HepG2 (cell line): ENCODE results near the gene SMTNL1. TPM values are rescaled to one million over a fixed set of nuclear protein-coding genes. Genes with fewer than 3 reads are reported as not detected.

ENCODE experiments used
- ARHGAP35 ChIP-seq: sonication (generic); formaldehyde crosslinking; IDR thresholded peaks from 2 replicates; pipeline ENCODE4 v1.9.0; 2022; ENCODE audit warnings: mild to moderate bottlenecking, inconsistent platforms, moderate library complexity, missing genetic modification reagents, borderline replicate concordance
- BRCA1 ChIP-seq: sonication (generic); formaldehyde crosslinking; IDR thresholded peaks from 2 replicates; pipeline ENCODE4 v1.4.0; 2020; ENCODE audit warnings: missing genetic modification reagents
- CBFB ChIP-seq: sonication (generic); formaldehyde crosslinking; IDR thresholded peaks from 2 replicates; pipeline ENCODE4 v1.4.0; 2020; ENCODE audit warnings: missing genetic modification reagents
- ELF1 ChIP-seq: sonication (generic); formaldehyde crosslinking; IDR thresholded peaks from 2 replicates; pipeline ENCODE4 v1.4.0; 2020; ENCODE audit warnings: missing genetic modification reagents
- FIP1L1 ChIP-seq: fragments of 200-400 bp; formaldehyde crosslinking; IDR thresholded peaks from 2 replicates; pipeline ENCODE4 v1.6.1; 2018; ENCODE audit warnings: low read depth, mild to moderate bottlenecking, low read length, moderate library complexity, borderline replicate concordance; ENCODE audit not compliant: insufficient read depth
- FOXM1 ChIP-seq: sonication (generic); formaldehyde crosslinking; IDR thresholded peaks from 2 replicates; pipeline ENCODE4 v1.5.0; 2020; ENCODE audit warnings: missing genetic modification reagents
- GABPB1 ChIP-seq: IDR thresholded peaks from 2 replicates; pipeline ENCODE4 v1.6.1; 2016; ENCODE audit warnings: mild to moderate bottlenecking, missing genetic modification reagents, moderate library complexity, missing compliant biosample characterization
- JUNB ChIP-seq: sonication (generic); formaldehyde crosslinking; IDR thresholded peaks from 2 replicates; pipeline ENCODE4 v1.8.0; 2022; ENCODE audit warnings: missing genetic modification reagents, mild to moderate bottlenecking, borderline replicate concordance
- MAFG ChIP-seq: sonication (generic); formaldehyde crosslinking; IDR thresholded peaks from 2 replicates; pipeline ENCODE4 v1.5.1; 2020; ENCODE audit warnings: mild to moderate bottlenecking, missing genetic modification reagents
- NKX3-1 ChIP-seq: sonication (generic); formaldehyde crosslinking; IDR thresholded peaks from 2 replicates; pipeline ENCODE4 v1.5.0; 2020; ENCODE audit warnings: missing genetic modification reagents
- RAD51 ChIP-seq: fragments of 450-650 bp; IDR thresholded peaks from 2 replicates; pipeline ENCODE4 v1.6.1; 2016; ENCODE audit warnings: borderline replicate concordance
- RELA ChIP-seq: sonication (generic); formaldehyde crosslinking; IDR thresholded peaks from 2 replicates; pipeline ENCODE4 v1.4.0; 2020; ENCODE audit warnings: missing genetic modification reagents
- SMYD3 ChIP-seq: sonication (generic); formaldehyde crosslinking; IDR thresholded peaks from 2 replicates; pipeline ENCODE4 v1.8.1; 2023; ENCODE audit warnings: mild to moderate bottlenecking, missing genetic modification reagents
- SP140L ChIP-seq: sonication (generic); formaldehyde crosslinking; IDR thresholded peaks from 2 replicates; pipeline ENCODE4 v1.4.0; 2020; ENCODE audit warnings: missing genetic modification reagents, borderline replicate concordance
- SRSF9 ChIP-seq: fragments of 200-400 bp; formaldehyde crosslinking; IDR thresholded peaks from 2 replicates; pipeline ENCODE4 v1.6.1; 2018; ENCODE audit warnings: borderline replicate concordance, mild to moderate bottlenecking, low read depth, low read length; ENCODE audit not compliant: insufficient read depth, poor library complexity, severe bottlenecking
- STAG1 ChIP-seq: sonication (generic); formaldehyde crosslinking; IDR thresholded peaks from 2 replicates; pipeline ENCODE4 v1.4.0; 2020; ENCODE audit warnings: missing genetic modification reagents
- STAT5B ChIP-seq: sonication (generic); formaldehyde crosslinking; IDR thresholded peaks from 2 replicates; pipeline ENCODE4 v1.4.0; 2020; ENCODE audit warnings: missing genetic modification reagents
- WIZ ChIP-seq: sonication (generic); formaldehyde crosslinking; IDR thresholded peaks from 2 replicates; pipeline ENCODE4 v1.5.1; 2020; ENCODE audit warnings: mild to moderate bottlenecking, missing genetic modification reagents
- YY1 ChIP-seq: IDR thresholded peaks from 2 replicates; pipeline ENCODE4 v1.6.1; 2011; ENCODE audit warnings: low read length, low read depth, moderate library complexity, mild to moderate bottlenecking; ENCODE audit not compliant: insufficient read depth, insufficient replicate concordance
- ZBTB1 ChIP-seq: sonication (generic); formaldehyde crosslinking; IDR thresholded peaks from 2 replicates; pipeline ENCODE4 v1.4.0; 2020; ENCODE audit warnings: missing genetic modification reagents, borderline replicate concordance
- ZBTB14 ChIP-seq: sonication (generic); formaldehyde crosslinking; IDR thresholded peaks from 2 replicates; pipeline ENCODE4 v1.4.0; 2020; ENCODE audit warnings: missing genetic modification reagents
- ZNF10 ChIP-seq: sonication (generic); formaldehyde crosslinking; IDR thresholded peaks from 2 replicates; pipeline ENCODE4 v1.4.0; 2020; ENCODE audit warnings: mild to moderate bottlenecking, low read depth, missing genetic modification reagents, borderline replicate concordance
- ZNF20 ChIP-seq: sonication (generic); formaldehyde crosslinking; IDR thresholded peaks from 2 replicates; pipeline ENCODE4 v1.4.0; 2020; ENCODE audit warnings: mild to moderate bottlenecking, moderate library complexity, missing genetic modification reagents
- ZNF782 ChIP-seq: sonication (generic); formaldehyde crosslinking; IDR thresholded peaks from 2 replicates; pipeline ENCODE4 v1.4.0; 2020; ENCODE audit warnings: missing genetic modification reagents, mild to moderate bottlenecking, borderline replicate concordance
- ZSCAN21 ChIP-seq: sonication (generic); formaldehyde crosslinking; IDR thresholded peaks from 2 replicates; pipeline ENCODE4 v1.8.0; 2022; ENCODE audit warnings: mild to moderate bottlenecking, missing genetic modification reagents, moderate library complexity, borderline replicate concordance
- ZSCAN22 ChIP-seq: sonication (generic); formaldehyde crosslinking; IDR thresholded peaks from 2 replicates; pipeline ENCODE4 v1.4.0; 2020; ENCODE audit warnings: mild to moderate bottlenecking, missing genetic modification reagents
- polyA plus RNA-seq, 8 experiments: library from polyadenylated mRNA; depleted of rRNA in 3 of 8; stranded (reverse) in 7 of 8; unstranded in 1 of 8; fragments of >200 nt; fragmentation: Illumina TruSeq in 4 of 8; extraction: Trizol in 4 of 8; gene quantifications; 2 replicates each; pipeline versions ENCODE4 v1.2.1 to v1.2.3, GENCODE V29; 2011 to 2016; ENCODE audit warnings: low read depth in 4 of 8, missing spikeins in 1 of 8, mixed read lengths in 1 of 8; ENCODE audit not compliant: insufficient read depth in 1 of 8
- total RNA-seq, 5 experiments: library from RNA; depleted of rRNA; stranded (reverse); fragments of >200 nt; fragmentation: Illumina TruSeq; extraction: Trizol; gene quantifications; 2 replicates each; pipeline ENCODE4 v1.2.3, GENCODE V29; 2016; ENCODE audit warnings: low read depth in 1 of 5

SMTNL1 gene
- total and polyA plus RNA-seq, 2 of the 13 experiments (the other 11 are each of a cell fraction or from before 2014, with no cell fraction given): 0.04 TPM; not detected in 1

GRCh38 chr11:57530596-57531507 lies 6.5 kb upstream of the SMTNL1 start, which contains the start of gene TIMM10 (continued):
- no peak for TF ChIP-seq FOXM1 (CRISPR knock-in tag)
- no peak for TF ChIP-seq MAFG (CRISPR knock-in tag)
- no peak for TF ChIP-seq SP140L (CRISPR knock-in tag)
- no peak for TF ChIP-seq ZBTB1 (CRISPR knock-in tag)
- no peak for TF ChIP-seq ZSCAN21 (CRISPR knock-in tag)
- TF ChIP-seq RELA (CRISPR knock-in tag): no peak
- no peak for TF ChIP-seq RAD51
- no peak for TF ChIP-seq JUNB (CRISPR knock-in tag)
- no peak for TF ChIP-seq ZSCAN22
- no peak for TF ChIP-seq ARHGAP35 (CRISPR knock-in tag)
- no peak for TF ChIP-seq ZNF10 (CRISPR knock-in tag)
- no peak for TF ChIP-seq ZNF20 (CRISPR knock-in tag)
- TF ChIP-seq YY1: peak; percentile 65
- 0 out of 2 replicates have a peak, but pooled peaks have one; percentile 73 for TF ChIP-seq NKX3-1
- peak; percentile 49; the same call in 1 of the 2 replicates for TF ChIP-seq ZBTB14 (CRISPR knock-in tag)
- TF ChIP-seq FIP1L1: no peak
- no peak for TF ChIP-seq WIZ (CRISPR knock-in tag)
- TF ChIP-seq CBFB (CRISPR knock-in tag): no peak
- peak; percentile 97 for TF ChIP-seq ELF1 (CRISPR knock-in tag)
- 0 out of 2 replicates have a peak, but pooled peaks have one; percentile 49 for TF ChIP-seq BRCA1
- no peak for TF ChIP-seq SRSF9
- no peak for TF ChIP-seq STAG1 (CRISPR knock-in tag)
- TF ChIP-seq STAT5B (CRISPR knock-in tag): no peak
- TF ChIP-seq ZNF782: no peak
- TF ChIP-seq GABPB1 (CRISPR knock-in tag): peak; percentile 96
- no peak for TF ChIP-seq SMYD3 (CRISPR knock-in tag)
